Stimulated activated CD4-positive, alpha-beta T cell treated with anti-CD3 and anti-CD28 coated beads, TNF-alpha, amount 100 ng/mL, for 1 hour (primary cell): ENCODE measurements around the gene RNU1-3.
A peak's percentile ranks its signal among the peaks of the same experiment; 100 is the strongest.
"Not testable (repeated sequence)": the region's sequence is repeated elsewhere in the genome, so short reads cannot be mapped to it uniquely, and the experiment has no call there.

Source experiments
- DNase-seq, 3 donors: peaks; one replicate each; pipeline ENCODE4 v3.0.0-alpha.2; 2020; ENCODE audit warnings: low read depth in 3 of 3, low spot score in 1 of 3

Gene RNU1-3

GRCh38 chr1:16666502-16667413 is at the start of gene RNU1-3:
Gene RNU1-3, minus strand, starts transcription at chr1:16666948.
- not testable (repeated sequence) for DNase-seq

GRCh38 chr1:16713480-16713879 is 46.7 kb upstream of the RNU1-3 start:
- not testable (repeated sequence) for DNase-seq

- DNase-seq: not testable (repeated sequence)
These were observed 46.2 kb upstream of the RNU1-3 start for GRCh38 chr1:16712984-16713383.

GRCh38 chr1:16712582-16712981 is 45.8 kb upstream of the RNU1-3 start:
- not testable (repeated sequence) for DNase-seq

- DNase-seq: not testable (repeated sequence)
These were observed 45.4 kb upstream of the RNU1-3 start for GRCh38 chr1:16712131-16712530.

- not testable (repeated sequence) for DNase-seq
These were observed 43.9 kb upstream of the RNU1-3 start for GRCh38 chr1:16710618-16711017.

GRCh38 chr1:16709659-16710087 is 42.9 kb upstream of the RNU1-3 start:
- peak in 1 of 3 donors; percentile 32 for DNase-seq

- not testable (repeated sequence) for DNase-seq
These were observed 42.0 kb upstream of the RNU1-3 start for GRCh38 chr1:16708704-16709103.

GRCh38 chr1:16707130-16708093 is 40.7 kb upstream of the RNU1-3 start:
- not testable (repeated sequence) for DNase-seq

- not testable (repeated sequence) for DNase-seq
These were observed 39.6 kb upstream of the RNU1-3 start for GRCh38 chr1:16706302-16706701.

GRCh38 chr1:16704502-16705100 is 37.9 kb upstream of the RNU1-3 start:
- not testable (repeated sequence) for DNase-seq

- DNase-seq: not testable (repeated sequence)
These were observed 37.3 kb upstream of the RNU1-3 start for GRCh38 chr1:16704076-16704475.

- not testable (repeated sequence) for DNase-seq
These were observed 36.9 kb upstream of the RNU1-3 start for GRCh38 chr1:16703602-16704001.

GRCh38 chr1:16703141-16703540 is 36.4 kb upstream of the RNU1-3 start:
- DNase-seq: not testable (repeated sequence)

- DNase-seq: not testable (repeated sequence)
These were observed 35.5 kb upstream of the RNU1-3 start for GRCh38 chr1:16702280-16702679.

- DNase-seq: not testable (repeated sequence)
These were observed 34.4 kb upstream of the RNU1-3 start for GRCh38 chr1:16701189-16701588.

GRCh38 chr1:16700138-16700895 is 33.6 kb upstream of the RNU1-3 start:
- DNase-seq: not testable (repeated sequence)

GRCh38 chr1:16699440-16699839 is 32.7 kb upstream of the RNU1-3 start:
- DNase-seq: not testable (repeated sequence)

GRCh38 chr1:16697152-16697551 is 30.4 kb upstream of the RNU1-3 start:
- not testable (repeated sequence) for DNase-seq

GRCh38 chr1:16696507-16697150 is 29.9 kb upstream of the RNU1-3 start:
- DNase-seq: not testable (repeated sequence)
